Measurements from ENCODE around the gene SERBP1.

GRCh38 chr1:67431869-67432578 is 1.8 kb upstream of the SERBP1 start:
- TF ChIP-seq CTCF (IDR thresholded peaks at IDR 0.05; ENCODE audit: poor library complexity, severe bottlenecking) (no peak), POLR2AphosphoS5 (IDR thresholded peaks at IDR 0.05) (no peak), RAD21 (conservative IDR thresholded peaks at IDR 0.05) (no peak), EZH2 (IDR thresholded peaks at IDR 0.05; ENCODE audit: borderline replicate concordance, insufficient read depth, low read length, poor library complexity, severe bottlenecking) (no peak), TAF1 (IDR thresholded peaks at IDR 0.05; ENCODE audit: low read depth) (no peak), EP300 (conservative IDR thresholded peaks at IDR 0.05; ENCODE audit: poor library complexity, severe bottlenecking) (no peak)

All from neural cell (in vitro differentiated cells).